ENCODE data around the gene KRTAP10-1. TPM values are rescaled to one million over a fixed set of nuclear protein-coding genes. Genes with fewer than 3 reads are reported as not detected.
A peak's percentile ranks its signal among the peaks of the same experiment; 100 is the strongest.

The KRTAP10-1 gene
- total and polyA plus RNA-seq, 2 of the 13 experiments (the other 11 are each of a cell fraction or from before 2014, with no cell fraction given): not detected

GRCh38 chr21:44498280-44499210, 41.5 kb downstream of the KRTAP10-1 start:
- Histone ChIP-seq H3K4me3 (replicated peaks in 1 of 3; ENCODE audit: insufficient read depth in 1 of 3, low read depth in 2 of 3, low read length in 3 of 3) (peak overlapping the region; percentile 5 to 67 (median 52); a peak in 5 of 6 replicates), H3K27ac (ENCODE audit: extremely low read length, insufficient read depth, low read length) (peak overlapping the region; percentile 38), H2AFZ (ENCODE audit: low read length) (no peak overlapping the region), H3K9ac (ENCODE audit: insufficient read depth, low read depth, low read length) (peak overlapping the region; percentile 29), H3K4me1 (ENCODE audit: insufficient read depth, low read length) (peaks cover 25% of the 10 kb centered on the region), H3K36me3 (replicated peaks in 1 of 2; ENCODE audit: control insufficient read depth in 1 of 2, insufficient read depth in 2 of 2, low read length in 2 of 2) (no peaks in the 10 kb centered on the region; a peak in 1 of 5 replicates), H3K79me2 (ENCODE audit: insufficient read depth, low read length) (no peaks in the 10 kb centered on the region), H3K4me2 (ENCODE audit: low read depth, low read length) (peak overlapping the region; percentile 96), H4K20me1 (ENCODE audit: insufficient read depth, low read length) (no peaks in the 10 kb centered on the region), H3K9me3 (ENCODE audit: low read length) (no peaks in the 10 kb centered on the region), H3K27me3 (ENCODE audit: control insufficient read depth in 1 of 2, insufficient read depth in 2 of 2, low read length in 2 of 2) (no peaks in the 10 kb centered on the region)
- BruUV-seq (replicated peaks): no TSS peak
- WGBS (ENCODE audit: low lambda C conversion rate): 18% methylated on average over 25 of the region's 27 CpGs
- peak; percentile 78 for FAIRE-seq
- POLR2A ChIA-PET: interaction anchor here (0.6 to 1.7 kb wide), 4 partner anchors 11 to 44 kb away, joined by 3 to 6 read pairs (median 3); partner anchors contain the start of gene LRRC3
- DNase-seq (ENCODE audit: low spot score): peak; percentile 65
- in situ Hi-C loops (cut with HindIII; ENCODE audit: extremely low pct_ligation_motif_present, low pct_unique_long_range_greater_than_20kb): no loop called here
- intact Hi-C loops (cut with micrococcal nuclease; ENCODE audit: unreplicated experiment): no loop called here
- CTCF ChIA-PET (ENCODE audit: low intra/inter-chr PET ratio, low total read pairs): no interaction called here
- ATAC-seq: peak; percentile 80
- TF ChIP-seq CEBPG (CRISPR knock-in tag; IDR thresholded peaks at IDR 0.05) (no peak), ZNF407 (CRISPR knock-in tag; IDR thresholded peaks at IDR 0.05; ENCODE audit: not compliant biosample characterization) (no peak), ZNF589 (CRISPR knock-in tag; conservative IDR thresholded peaks at IDR 0.05) (no peak), DDIT3 (CRISPR knock-in tag; IDR thresholded peaks at IDR 0.05) (no peak), CEBPB (IDR thresholded peaks at IDR 0.05; ENCODE audit: borderline replicate concordance, low read depth, low read length) (no peak), HDAC1 (CRISPR knock-in tag; IDR thresholded peaks at IDR 0.05) (peak; percentile 47; the same call in 1 of the 2 replicates), ZNF781 (CRISPR knock-in tag; IDR thresholded peaks at IDR 0.05; ENCODE audit: borderline replicate concordance, not compliant biosample characterization) (no peak), NFIC (IDR thresholded peaks at IDR 0.05; ENCODE audit: low read length) (no peak), ZFX (CRISPR knock-in tag; IDR thresholded peaks at IDR 0.05; ENCODE audit: low read depth) (peak; percentile 30; the same call in 1 of the 2 replicates), SOX6 (IDR thresholded peaks at IDR 0.05) (no peak), SOX6 (CRISPR knock-in tag; IDR thresholded peaks at IDR 0.05) (peak; percentile 13; the same call in 1 of the 2 replicates)
- TF ChIP-seq, protein P1, sequence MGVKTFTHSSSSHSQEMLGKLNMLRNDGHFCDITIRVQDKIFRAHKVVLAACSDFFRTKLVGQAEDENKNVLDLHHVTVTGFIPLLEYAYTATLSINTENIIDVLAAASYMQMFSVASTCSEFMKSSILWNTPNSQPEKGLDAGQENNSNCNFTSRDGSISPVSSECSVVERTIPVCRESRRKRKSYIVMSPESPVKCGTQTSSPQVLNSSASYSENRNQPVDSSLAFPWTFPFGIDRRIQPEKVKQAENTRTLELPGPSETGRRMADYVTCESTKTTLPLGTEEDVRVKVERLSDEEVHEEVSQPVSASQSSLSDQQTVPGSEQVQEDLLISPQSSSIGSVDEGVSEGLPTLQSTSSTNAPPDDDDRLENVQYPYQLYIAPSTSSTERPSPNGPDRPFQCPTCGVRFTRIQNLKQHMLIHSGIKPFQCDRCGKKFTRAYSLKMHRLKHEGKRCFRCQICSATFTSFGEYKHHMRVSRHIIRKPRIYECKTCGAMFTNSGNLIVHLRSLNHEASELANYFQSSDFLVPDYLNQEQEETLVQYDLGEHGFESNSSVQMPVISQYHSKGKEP (CRISPR knock-in tag; IDR thresholded peaks at IDR 0.05): no peak

Measured in HepG2 (cell line).